ENCODE measurements around the gene ANKRD44.

The ANKRD44 gene

GRCh38 chr2:197255543-197255942 is 55.0 kb downstream of the ANKRD44 start:
- peaks cover 21% of the 10 kb centered on the region for H3K36me3 Mint-ChIP-seq (ENCODE audit: low read depth)
- H3K27ac Mint-ChIP-seq, result peak overlapping the region; percentile 92
- peaks cover 62% of the 10 kb centered on the region for H3K4me1 Mint-ChIP-seq (ENCODE audit: low read depth)
- H3K4me3 Mint-ChIP-seq, result peak overlapping the region; percentile 78
- H3K9me3 Mint-ChIP-seq, result peaks cover 4% of the 10 kb centered on the region
- H3K27me3 Mint-ChIP-seq (ENCODE audit: low read depth), result no peaks in the 10 kb centered on the region
- peak; percentile 83 for DNase-seq (ENCODE audit: low spot score)

GRCh38 chr2:197254776-197255530 is 55.6 kb downstream of the ANKRD44 start:
- peak overlapping the region; percentile 78 for H3K4me3 Mint-ChIP-seq
- no peaks in the 10 kb centered on the region for H3K27me3 Mint-ChIP-seq (ENCODE audit: low read depth)
- H3K27ac Mint-ChIP-seq, result peak overlapping the region; percentile 92
- H3K9me3 Mint-ChIP-seq, result peaks cover 4% of the 10 kb centered on the region
- H3K36me3 Mint-ChIP-seq (ENCODE audit: low read depth), result peaks cover 24% of the 10 kb centered on the region
- H3K4me1 Mint-ChIP-seq (ENCODE audit: low read depth), result peaks cover 67% of the 10 kb centered on the region
- no peak for DNase-seq (ENCODE audit: low spot score)

DNA sequence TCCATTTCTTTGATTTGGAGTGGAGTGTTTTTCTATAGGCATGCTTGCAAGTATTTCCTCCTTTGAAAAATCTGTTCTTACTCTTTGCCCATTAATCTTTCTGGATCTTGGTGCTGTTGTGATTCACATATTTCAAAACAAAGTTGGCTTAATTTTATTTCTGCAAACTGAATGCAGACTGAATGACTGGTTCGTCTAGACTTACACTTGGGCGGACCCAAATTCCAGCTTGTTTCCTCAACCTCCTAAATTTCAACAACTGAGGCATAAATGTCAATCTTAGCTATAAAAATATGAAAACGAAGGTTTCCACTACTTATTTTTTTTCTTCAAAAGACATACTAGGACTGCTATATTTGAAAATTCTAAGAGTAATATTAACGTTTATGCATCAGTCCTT is 59.0 kb downstream of the ANKRD44 start:
- no peaks in the 10 kb centered on the region for H3K9me3 Mint-ChIP-seq

GRCh38 chr2:197251163-197251562 is 59.4 kb downstream of the ANKRD44 start:
- no peak for DNase-seq (ENCODE audit: low spot score)

More for the DNA sequence above, 59.0 kb downstream of the ANKRD44 start:
- H3K4me3 Mint-ChIP-seq, result no peak overlapping the region
- H3K36me3 Mint-ChIP-seq (ENCODE audit: low read depth), result peaks cover 24% of the 10 kb centered on the region
- H3K27me3 Mint-ChIP-seq (ENCODE audit: low read depth), result no peaks in the 10 kb centered on the region
- no peak overlapping the region for H3K27ac Mint-ChIP-seq
- DNase-seq (ENCODE audit: low spot score), result no peak
- peaks cover 68% of the 10 kb centered on the region for H3K4me1 Mint-ChIP-seq (ENCODE audit: low read depth)

DNA sequence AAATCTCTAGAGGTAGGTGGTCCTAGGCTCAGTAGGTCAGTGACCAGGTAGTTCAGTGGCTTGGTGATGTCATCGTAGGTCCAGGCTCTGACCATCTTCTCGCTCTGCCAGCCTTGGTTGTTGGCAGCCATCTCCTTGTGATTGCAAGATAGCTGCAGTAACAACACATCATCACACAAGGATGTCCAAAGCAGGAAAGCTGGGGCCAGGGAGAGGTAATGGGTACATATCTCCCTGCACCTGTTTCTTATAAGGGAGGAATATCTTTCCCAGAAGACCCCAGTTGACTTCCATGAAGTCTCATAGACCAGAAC is 60.5 kb downstream of the ANKRD44 start:
- peak overlapping the region; percentile 34 for H3K27ac Mint-ChIP-seq
- H3K4me3 Mint-ChIP-seq, result peak overlapping the region; percentile 32
- peaks cover 64% of the 10 kb centered on the region for H3K4me1 Mint-ChIP-seq (ENCODE audit: low read depth)
- peaks cover 30% of the 10 kb centered on the region for H3K36me3 Mint-ChIP-seq (ENCODE audit: low read depth)
- no peaks in the 10 kb centered on the region for H3K27me3 Mint-ChIP-seq (ENCODE audit: low read depth)
- DNase-seq (ENCODE audit: low spot score), result no peak
- no peaks in the 10 kb centered on the region for H3K9me3 Mint-ChIP-seq

More at GRCh38 chr2:197251163-197251562, 59.4 kb downstream of the ANKRD44 start:
- H3K4me3 Mint-ChIP-seq, result no peak overlapping the region
- H3K27ac Mint-ChIP-seq, result no peak overlapping the region
- H3K9me3 Mint-ChIP-seq, result no peaks in the 10 kb centered on the region
- peaks cover 66% of the 10 kb centered on the region for H3K4me1 Mint-ChIP-seq (ENCODE audit: low read depth)
- no peaks in the 10 kb centered on the region for H3K27me3 Mint-ChIP-seq (ENCODE audit: low read depth)
- peaks cover 26% of the 10 kb centered on the region for H3K36me3 Mint-ChIP-seq (ENCODE audit: low read depth)

DNA sequence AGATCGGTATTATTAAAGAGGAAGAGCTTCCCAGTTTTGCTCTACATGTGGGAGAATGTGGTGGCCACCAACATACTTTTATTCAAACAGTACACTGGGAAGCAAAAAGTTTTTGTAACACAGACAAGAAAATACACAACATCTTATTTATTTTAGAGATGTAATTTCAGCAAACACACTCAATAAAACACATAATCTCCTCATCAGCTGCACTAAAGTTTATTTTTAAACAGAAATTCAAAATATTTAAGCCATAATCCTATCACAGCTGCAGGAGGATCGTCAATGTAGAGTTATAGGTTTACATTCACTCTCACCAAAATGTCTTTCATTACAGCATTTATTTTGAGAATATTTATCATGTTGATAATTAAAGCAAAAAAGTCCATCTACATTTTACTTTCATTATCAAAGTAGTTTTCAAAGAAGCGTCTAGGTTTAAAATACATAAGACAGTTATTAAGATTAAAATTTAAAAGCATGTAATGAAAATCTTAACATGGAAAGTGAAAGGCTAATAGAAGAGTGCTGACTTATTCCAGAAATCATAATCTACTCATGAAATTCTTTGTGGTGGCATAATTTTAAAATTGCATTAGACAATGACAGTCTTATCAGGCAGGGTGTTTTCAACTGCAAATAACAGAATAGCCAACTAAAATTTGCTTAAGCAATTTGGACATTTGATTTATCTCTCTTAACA is 61.0 kb downstream of the ANKRD44 start:
- Mint-ChIP-seq H3K36me3 (ENCODE audit: low read depth) (peaks cover 31% of the 10 kb centered on the region), H3K27me3 (ENCODE audit: low read depth) (no peaks in the 10 kb centered on the region), H3K4me3 (peak overlapping the region; percentile 32), H3K9me3 (no peaks in the 10 kb centered on the region), H3K4me1 (ENCODE audit: low read depth) (peaks cover 61% of the 10 kb centered on the region), H3K27ac (peak overlapping the region; percentile 5)
- no peak for DNase-seq (ENCODE audit: low spot score)

GRCh38 chr2:197248623-197249022 is 62.0 kb downstream of the ANKRD44 start:
- H3K27me3 Mint-ChIP-seq (ENCODE audit: low read depth), result no peaks in the 10 kb centered on the region
- H3K4me1 Mint-ChIP-seq (ENCODE audit: low read depth), result peaks cover 62% of the 10 kb centered on the region
- no peak for DNase-seq (ENCODE audit: low spot score)
- no peaks in the 10 kb centered on the region for H3K9me3 Mint-ChIP-seq
- H3K4me3 Mint-ChIP-seq, result peak overlapping the region; percentile 42
- peaks cover 39% of the 10 kb centered on the region for H3K36me3 Mint-ChIP-seq (ENCODE audit: low read depth)
- peak overlapping the region; percentile 47 for H3K27ac Mint-ChIP-seq

GRCh38 chr2:197248001-197248401 is 62.6 kb downstream of the ANKRD44 start:
- H3K36me3 Mint-ChIP-seq (ENCODE audit: low read depth), result peaks cover 43% of the 10 kb centered on the region
- no peaks in the 10 kb centered on the region for H3K9me3 Mint-ChIP-seq
- no peak overlapping the region for H3K4me3 Mint-ChIP-seq
- no peak for DNase-seq (ENCODE audit: low spot score)
- no peaks in the 10 kb centered on the region for H3K27me3 Mint-ChIP-seq (ENCODE audit: low read depth)
- H3K27ac Mint-ChIP-seq, result peak overlapping the region; percentile 50
- H3K4me1 Mint-ChIP-seq (ENCODE audit: low read depth), result peaks cover 65% of the 10 kb centered on the region

- Mint-ChIP-seq H3K4me1 (ENCODE audit: low read depth) (peaks cover 70% of the 10 kb centered on the region), H3K36me3 (ENCODE audit: low read depth) (peaks cover 46% of the 10 kb centered on the region), H3K4me3 (no peak overlapping the region), H3K27me3 (ENCODE audit: low read depth) (no peaks in the 10 kb centered on the region), H3K9me3 (no peaks in the 10 kb centered on the region), H3K27ac (peak overlapping the region; percentile 42)
- no peak for DNase-seq (ENCODE audit: low spot score)
Measured at GRCh38 chr2:197247083-197247482, 63.5 kb downstream of the ANKRD44 start.

- H3K9me3 Mint-ChIP-seq, result no peaks in the 10 kb centered on the region
- no peak overlapping the region for H3K4me3 Mint-ChIP-seq
- peak overlapping the region; percentile 17 for H3K27ac Mint-ChIP-seq
- no peaks in the 10 kb centered on the region for H3K27me3 Mint-ChIP-seq (ENCODE audit: low read depth)
- peaks cover 69% of the 10 kb centered on the region for H3K4me1 Mint-ChIP-seq (ENCODE audit: low read depth)
- no peak for DNase-seq (ENCODE audit: low spot score)
- peaks cover 44% of the 10 kb centered on the region for H3K36me3 Mint-ChIP-seq (ENCODE audit: low read depth)
Measured at GRCh38 chr2:197245829-197246804, 64.5 kb downstream of the ANKRD44 start.

DNA sequence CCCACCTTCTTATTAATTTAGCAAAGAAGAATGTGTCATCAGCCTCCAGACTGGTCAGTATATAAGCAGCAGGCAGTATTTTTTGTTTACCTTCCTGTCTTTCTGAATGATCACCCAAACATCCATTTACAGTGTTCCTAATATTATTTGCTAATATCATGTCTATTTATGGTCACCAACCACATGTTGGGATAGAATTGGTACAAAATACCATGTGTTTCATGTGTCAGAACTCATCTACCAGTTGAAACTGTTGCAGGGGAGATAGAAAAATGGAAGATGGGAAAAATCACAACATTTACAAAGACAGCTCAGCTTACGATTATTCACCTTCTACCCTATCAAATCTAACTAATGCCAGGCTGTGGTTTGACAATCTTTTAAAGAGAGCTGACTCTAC is 66.2 kb downstream of the ANKRD44 start:
- H3K4me1 Mint-ChIP-seq (ENCODE audit: low read depth), result peaks cover 69% of the 10 kb centered on the region
- H3K27me3 Mint-ChIP-seq (ENCODE audit: low read depth), result no peaks in the 10 kb centered on the region
- DNase-seq (ENCODE audit: low spot score), result no peak
- H3K27ac Mint-ChIP-seq, result no peak overlapping the region
- no peak overlapping the region for H3K4me3 Mint-ChIP-seq
- H3K36me3 Mint-ChIP-seq (ENCODE audit: low read depth), result peaks cover 39% of the 10 kb centered on the region
- H3K9me3 Mint-ChIP-seq, result no peaks in the 10 kb centered on the region

DNA sequence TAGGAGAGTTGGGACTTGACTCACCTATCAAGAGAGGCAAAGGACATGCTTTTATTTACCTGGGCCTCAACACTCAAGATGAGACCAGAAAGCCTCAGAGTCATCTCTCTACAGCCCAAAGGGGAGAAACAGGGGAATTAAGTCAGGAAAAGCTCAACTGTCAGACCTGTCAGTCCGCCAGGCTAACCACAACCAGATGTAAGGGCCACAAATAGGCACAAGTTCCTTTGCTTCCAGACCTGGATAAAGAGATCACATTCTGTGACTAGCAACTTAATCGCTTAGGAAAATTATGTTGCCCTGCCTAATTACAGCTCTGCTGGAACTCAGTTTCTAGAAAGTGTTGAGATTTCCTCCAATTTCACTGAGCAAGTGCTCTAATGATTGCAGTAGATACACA is 67.9 kb downstream of the ANKRD44 start:
- H3K27ac Mint-ChIP-seq, result peak overlapping the region; percentile 27
- DNase-seq (ENCODE audit: low spot score), result no peak
- H3K4me1 Mint-ChIP-seq (ENCODE audit: low read depth), result peaks cover 70% of the 10 kb centered on the region
- H3K4me3 Mint-ChIP-seq, result no peak overlapping the region
- no peaks in the 10 kb centered on the region for H3K27me3 Mint-ChIP-seq (ENCODE audit: low read depth)
- peaks cover 43% of the 10 kb centered on the region for H3K36me3 Mint-ChIP-seq (ENCODE audit: low read depth)
- no peaks in the 10 kb centered on the region for H3K9me3 Mint-ChIP-seq

- Mint-ChIP-seq H3K27ac (peak overlapping the region; percentile 56), H3K36me3 (ENCODE audit: low read depth) (peaks cover 35% of the 10 kb centered on the region), H3K9me3 (no peaks in the 10 kb centered on the region), H3K27me3 (ENCODE audit: low read depth) (no peaks in the 10 kb centered on the region), H3K4me3 (no peak overlapping the region), H3K4me1 (ENCODE audit: low read depth) (peaks cover 73% of the 10 kb centered on the region)
- no peak for DNase-seq (ENCODE audit: low spot score)
Measured at GRCh38 chr2:197241596-197241995, 69.0 kb downstream of the ANKRD44 start.

Data from T-helper 2 cell treated with Interferon-gamma antibody and Interleukin-4, amounts not matched to agents 5 μg/mL and 100 μg/mL, for 36 hours (primary cell).